HG03060 (cell line): ENCODE results near the gene ZNF764.
A peak's percentile ranks its signal among the peaks of the same experiment; 100 is the strongest.
"Not testable (repeated sequence)": the region's sequence is repeated elsewhere in the genome, so short reads cannot be mapped to it uniquely, and the experiment has no call there.

ENCODE experiments used
- ATAC-seq: cut with Tn5 transposase; IDR thresholded peaks from one replicate; pipeline ENCODE4 v1.9.1; 2021; ENCODE audit warnings: low read depth, moderate number of reproducible peaks; ENCODE audit not compliant: unreplicated experiment

Gene ZNF764

GRCh38 chr16:30528799-30529457 lies 29.2 kb downstream of the ZNF764 start:
- ATAC-seq = no peak

GRCh38 chr16:30527635-30528178 lies 30.5 kb downstream of the ZNF764 start:
- no peak for ATAC-seq

- peak; percentile 64 for ATAC-seq
Measured at GRCh38 chr16:30526823-30527634, 31.1 kb downstream of the ZNF764 start.

GRCh38 chr16:30526137-30526822 lies 31.9 kb downstream of the ZNF764 start, which contains the start of gene ZNF768:
Gene ZNF768, minus strand, starts transcription at chr16:30526566. Its CDS starts 153 bp downstream, at chr16:30526413.
- no peak for ATAC-seq

- no peak for ATAC-seq
Measured at GRCh38 chr16:30525844-30526136, 32.4 kb downstream of the ZNF764 start.

GRCh38 chr16:30524575-30525568 lies 33.3 kb downstream of the ZNF764 start:
- no peak for ATAC-seq

GRCh38 chr16:30523768-30524574 lies 34.2 kb downstream of the ZNF764 start:
- no peak for ATAC-seq

GRCh38 chr16:30522702-30523463 lies 35.3 kb downstream of the ZNF764 start:
- ATAC-seq = not testable (repeated sequence)

- no peak for ATAC-seq
Measured at GRCh38 chr16:30521873-30522641, 36.1 kb downstream of the ZNF764 start.

GRCh38 chr16:30521476-30521872 lies 36.7 kb downstream of the ZNF764 start:
- ATAC-seq = no peak

GRCh38 chr16:30519120-30520049 lies 38.8 kb downstream of the ZNF764 start:
- ATAC-seq = no peak

GRCh38 chr16:30518552-30518951 lies 39.6 kb downstream of the ZNF764 start:
- ATAC-seq = no peak

- ATAC-seq = no peak
Measured at GRCh38 chr16:30515275-30515674, 42.9 kb downstream of the ZNF764 start.

GRCh38 chr16:30511509-30511908 lies 46.7 kb downstream of the ZNF764 start:
- no peak for ATAC-seq

GRCh38 chr16:30510376-30510938 lies 47.7 kb downstream of the ZNF764 start:
- ATAC-seq = no peak

GRCh38 chr16:30509081-30509765 lies 49.0 kb downstream of the ZNF764 start:
- no peak for ATAC-seq
